Peyer's patch (tissue), 4 donors: ENCODE measurements around the gene NRXN3.

Experiments used
- CTCF ChIP-seq, 6 experiments: fragments of 450-650 bp in 4 of 6; fragments of 200-600 bp in 2 of 6; sonication (generic) in 1 of 6; IDR thresholded peaks; one replicate each; pipeline ENCODE4 v1.5.1; 2017 to 2019; ENCODE audit warnings: antibody characterized with exemption in 6 of 6, mild to moderate bottlenecking in 3 of 6, moderate library complexity in 1 of 6
- POLR2A ChIP-seq, 2 donors: fragments of 450-650 bp; IDR thresholded peaks; one replicate each; pipeline ENCODE4 v1.5.1; 2017; ENCODE audit warnings: antibody characterized with exemption in 2 of 2, mild to moderate bottlenecking in 2 of 2, moderate library complexity in 2 of 2

- TF ChIP-seq CTCF (IDR thresholded peaks at IDR 0.05), result peak in 2 of 6 experiments; percentile 27 to 30
- TF ChIP-seq POLR2A (IDR thresholded peaks at IDR 0.05), result no peak
Observed at GRCh38 chr14:78164226-78164853, 5.8 kb upstream of the NRXN3 start.
